HG03159 (cell line): Measurements from ENCODE around the gene ELMO1.

ENCODE experiments used
- ATAC-seq: cut with Tn5 transposase; IDR thresholded peaks from one replicate; pipeline ENCODE4 v1.9.1; 2021; ENCODE audit warnings: mild to moderate bottlenecking, moderate library complexity; ENCODE audit not compliant: unreplicated experiment

The ELMO1 gene

DNA sequence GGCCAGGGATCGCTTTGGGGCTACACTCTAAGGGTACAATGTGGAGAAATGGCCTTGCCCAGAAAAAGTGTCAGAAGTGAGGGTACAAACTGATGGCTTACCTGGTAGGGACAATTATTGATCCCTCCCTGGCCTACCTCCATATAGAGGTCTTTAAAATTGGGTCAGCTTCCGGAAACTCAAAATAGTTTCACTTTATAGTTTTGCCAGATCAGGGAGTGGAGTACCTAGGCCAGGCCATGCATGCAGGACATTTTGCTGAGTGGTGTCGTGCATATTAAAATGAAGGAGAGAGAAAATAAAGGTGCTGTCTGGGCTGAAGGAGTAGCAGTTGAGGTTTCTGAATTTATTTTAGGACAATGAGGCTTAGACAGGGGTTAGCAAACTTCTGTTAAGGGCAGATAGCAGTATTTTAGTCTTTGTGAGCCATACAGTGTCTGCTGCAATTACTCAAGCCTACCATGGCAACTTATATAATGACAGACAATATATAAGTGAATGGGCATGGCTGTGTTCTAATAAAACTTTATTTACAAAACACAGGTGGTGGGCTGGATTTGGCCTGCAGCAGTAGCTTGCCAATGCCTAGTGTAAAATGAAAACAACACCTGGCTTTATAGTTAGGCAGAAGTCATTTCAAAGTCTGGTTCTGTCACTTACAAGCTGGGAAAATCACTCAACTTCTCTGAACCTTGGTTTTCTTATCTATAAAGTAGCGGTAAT, 547.5 kb downstream of the ELMO1 start:
- ATAC-seq: no peak

- no peak for ATAC-seq
Measured at GRCh38 chr7:36898186-36898585, 550.5 kb downstream of the ELMO1 start.

DNA sequence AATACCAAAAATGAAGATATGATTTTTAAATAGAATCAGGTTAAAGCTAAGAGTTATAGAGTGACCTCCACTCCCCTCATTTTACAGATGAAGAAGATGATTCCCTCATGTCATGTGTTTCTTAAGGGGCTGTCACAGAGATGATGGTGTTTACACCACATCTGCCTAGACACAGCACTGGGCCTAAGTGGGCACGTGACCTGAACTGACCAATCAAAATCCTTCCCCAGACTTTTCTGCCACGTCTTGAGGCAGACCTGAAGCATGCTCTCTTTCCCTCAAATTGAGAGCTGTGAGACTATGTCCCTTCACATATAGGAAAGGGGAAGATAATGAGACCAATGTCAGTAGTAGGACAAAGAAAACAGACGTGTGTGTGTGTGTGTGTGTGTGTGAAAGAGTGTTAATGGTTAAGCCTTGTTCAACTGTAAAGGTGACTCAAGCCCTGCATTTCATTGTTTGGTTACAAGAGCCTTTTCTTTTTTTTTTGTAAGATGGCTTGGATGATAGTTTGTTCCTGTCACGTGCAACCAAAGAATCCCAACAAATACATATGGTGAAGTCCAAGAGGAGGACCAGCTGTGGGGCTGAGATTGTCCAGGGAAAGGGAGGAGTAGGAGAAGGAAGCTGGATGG, 551.6 kb downstream of the ELMO1 start:
- ATAC-seq: no peak

- ATAC-seq: no peak
Measured at GRCh38 chr7:36896418-36896817, 552.2 kb downstream of the ELMO1 start.

DNA sequence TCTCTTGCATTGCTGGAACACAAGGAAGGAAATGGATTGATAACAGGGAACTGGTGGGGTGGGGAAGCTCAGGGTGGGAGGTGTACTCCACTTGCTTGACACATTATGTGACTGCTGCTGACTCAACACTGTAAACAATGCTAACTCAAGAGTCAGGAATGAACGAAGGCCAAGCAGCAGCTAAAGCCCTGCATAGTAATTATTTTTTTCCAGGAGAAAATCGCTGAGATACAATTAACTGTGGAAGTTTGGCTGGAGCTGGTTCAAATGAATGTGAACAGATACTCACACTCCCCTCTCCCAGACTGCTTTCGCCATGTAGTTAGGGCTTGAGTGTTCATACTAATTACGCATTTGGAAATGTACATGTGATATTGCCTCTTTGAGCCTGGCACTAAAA, 553.5 kb downstream of the ELMO1 start:
- ATAC-seq: no peak

- ATAC-seq: no peak
Measured at GRCh38 chr7:36894190-36894589, 554.5 kb downstream of the ELMO1 start.

DNA sequence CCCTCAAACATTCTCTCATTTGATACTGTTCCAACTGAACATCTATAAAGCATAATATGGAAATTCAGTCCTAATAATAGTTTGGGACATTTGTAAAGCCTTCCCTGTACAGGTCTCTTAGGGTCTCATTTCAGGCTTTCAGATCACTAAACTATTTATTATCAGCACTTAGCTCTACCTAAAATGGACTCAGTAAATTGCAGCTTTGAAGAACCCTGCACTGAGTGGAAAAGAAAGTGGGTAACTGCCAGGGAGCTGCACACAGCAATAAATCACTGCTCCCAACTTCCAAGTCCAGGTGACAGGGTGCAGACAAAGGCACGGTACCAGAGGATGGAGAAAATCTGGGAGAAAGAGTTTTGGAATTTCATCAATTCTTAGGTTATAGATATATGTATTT, 559.5 kb downstream of the ELMO1 start:
- ATAC-seq: no peak

DNA sequence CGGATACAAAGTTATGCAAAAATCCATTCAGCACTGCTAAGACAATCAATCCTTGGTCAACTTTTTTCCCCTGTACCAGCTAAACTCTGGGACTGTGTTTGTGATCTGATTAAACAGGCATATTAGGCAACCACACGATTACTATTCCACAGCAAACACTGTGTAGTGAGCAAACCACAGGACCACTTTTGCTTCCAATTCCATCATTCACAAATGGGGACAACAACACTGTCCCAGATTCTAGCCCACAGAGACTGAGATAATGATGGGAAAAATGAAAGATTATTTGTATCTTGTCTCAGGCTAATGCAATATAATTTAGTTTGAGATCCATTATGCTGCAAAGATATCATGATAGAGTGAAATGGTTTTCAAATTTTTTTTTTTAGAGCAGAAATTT, 560.7 kb downstream of the ELMO1 start:
- no peak for ATAC-seq

DNA sequence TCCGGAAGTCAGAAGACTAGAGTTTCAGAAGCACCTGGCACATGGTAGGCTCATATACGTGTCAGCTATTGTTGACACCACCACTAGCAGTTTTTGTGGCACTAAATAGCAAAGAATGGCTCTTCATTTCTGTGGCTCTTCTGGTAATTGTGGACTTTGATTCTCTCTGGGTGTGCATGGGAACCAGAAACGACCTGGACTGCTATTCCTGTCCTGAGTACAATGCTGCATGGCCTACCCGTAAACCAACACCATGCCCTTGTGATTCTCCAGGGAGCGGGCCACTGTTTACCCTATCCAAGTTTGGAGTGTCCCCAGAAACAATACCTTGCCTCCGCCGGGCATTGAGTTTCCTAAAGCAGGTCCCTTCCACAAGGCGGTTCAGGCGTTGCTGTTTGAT, 561.4 kb downstream of the ELMO1 start:
- ATAC-seq: no peak

DNA sequence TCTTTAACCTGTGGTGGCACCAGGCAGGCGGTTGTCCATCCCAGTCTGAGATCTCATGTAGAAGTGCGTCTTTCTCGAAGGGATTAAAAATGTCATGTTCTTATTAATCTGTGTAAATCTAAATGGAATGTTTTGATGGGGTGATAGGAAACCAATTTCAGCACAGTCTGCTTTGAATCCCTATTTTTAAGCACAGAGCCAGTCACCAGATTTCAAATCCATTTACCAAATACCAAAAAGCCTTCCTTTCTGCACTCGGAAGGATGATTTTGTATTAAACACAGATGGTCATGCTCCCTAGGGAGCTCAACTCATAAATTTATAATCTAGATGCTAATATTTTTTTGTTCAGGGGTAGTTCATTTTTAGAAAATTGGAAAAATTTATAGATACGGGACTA, 563.8 kb downstream of the ELMO1 start:
- ATAC-seq: no peak

DNA sequence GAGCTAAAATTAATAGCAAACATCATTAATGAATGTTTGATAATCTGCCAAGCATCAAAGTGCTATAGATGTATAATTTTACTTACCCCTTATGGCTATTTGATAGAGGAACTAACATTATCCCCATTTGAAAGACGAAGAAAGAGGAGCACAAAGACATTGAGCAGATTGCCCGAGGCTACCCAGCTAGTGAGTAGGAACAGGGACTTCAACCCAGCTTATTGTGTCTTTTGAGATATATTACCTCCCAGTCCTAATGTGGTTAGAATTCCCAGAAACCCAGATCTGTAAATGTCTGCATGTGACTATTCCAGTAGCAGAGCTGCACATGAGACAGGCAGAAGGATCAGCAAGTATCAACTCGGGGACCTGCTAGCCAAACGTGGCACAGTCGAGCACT, 564.3 kb downstream of the ELMO1 start:
- no peak for ATAC-seq

DNA sequence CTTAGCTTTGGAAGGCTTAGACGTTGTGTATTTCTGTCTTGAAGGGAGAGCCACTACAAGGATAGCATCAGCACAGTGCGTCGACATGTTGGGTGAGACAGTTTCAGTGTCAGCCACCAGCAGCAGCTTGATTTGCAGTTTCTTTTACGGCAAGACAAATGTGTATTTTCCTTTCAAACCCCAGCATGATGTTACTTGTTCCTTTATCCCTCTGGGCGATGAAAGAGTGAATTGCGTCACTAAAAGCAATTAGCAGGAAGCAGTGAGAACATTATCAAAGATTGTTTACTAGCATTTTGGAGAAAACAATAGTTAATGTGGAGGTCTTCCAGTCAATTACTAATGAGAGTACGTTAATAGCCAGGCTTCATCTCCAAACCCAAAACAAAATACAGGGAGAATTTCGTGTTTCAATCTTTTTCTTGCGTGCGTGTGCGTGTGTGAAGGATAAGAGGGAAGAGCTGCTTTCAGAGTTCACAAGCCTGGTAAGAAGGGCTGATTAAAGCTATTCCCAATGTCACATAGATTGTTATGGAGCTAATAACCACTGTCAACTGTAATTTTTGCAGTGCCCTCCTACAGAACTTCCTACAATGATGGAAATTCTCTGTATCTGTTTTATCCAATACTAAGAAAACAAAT, 567.3 kb downstream of the ELMO1 start:
- no peak for ATAC-seq

- no peak for ATAC-seq
Measured at GRCh38 chr7:36880108-36880507, 568.6 kb downstream of the ELMO1 start.

GRCh38 chr7:36879021-36879420, 569.6 kb downstream of the ELMO1 start:
- no peak for ATAC-seq

- ATAC-seq: no peak
Measured at GRCh38 chr7:36878288-36878687, 570.4 kb downstream of the ELMO1 start.

- ATAC-seq: no peak
Measured at GRCh38 chr7:36875794-36876193, 572.9 kb downstream of the ELMO1 start.

DNA sequence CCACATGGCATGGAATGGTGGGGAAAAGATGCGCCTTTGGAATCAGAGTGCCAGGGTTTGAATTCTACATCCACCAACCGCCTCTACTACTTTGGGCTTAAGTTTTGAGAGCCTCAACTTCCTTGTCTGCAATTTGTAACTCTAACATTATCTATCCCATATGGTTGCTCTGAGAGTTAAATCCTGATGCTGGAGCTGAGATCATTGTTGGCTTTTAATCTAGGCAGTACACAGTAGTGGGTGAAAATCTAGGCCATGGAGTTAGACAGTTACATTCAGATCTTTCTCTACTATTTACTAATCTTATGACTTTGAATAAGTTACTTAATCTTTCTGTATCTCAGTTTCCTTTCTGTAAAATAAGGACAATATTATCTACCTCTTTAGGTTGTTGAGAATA, 574.6 kb downstream of the ELMO1 start:
- no peak for ATAC-seq

- ATAC-seq: no peak
Measured at GRCh38 chr7:36871863-36872262, 576.8 kb downstream of the ELMO1 start.

GRCh38 chr7:36871355-36871738, 577.3 kb downstream of the ELMO1 start:
- no peak for ATAC-seq

DNA sequence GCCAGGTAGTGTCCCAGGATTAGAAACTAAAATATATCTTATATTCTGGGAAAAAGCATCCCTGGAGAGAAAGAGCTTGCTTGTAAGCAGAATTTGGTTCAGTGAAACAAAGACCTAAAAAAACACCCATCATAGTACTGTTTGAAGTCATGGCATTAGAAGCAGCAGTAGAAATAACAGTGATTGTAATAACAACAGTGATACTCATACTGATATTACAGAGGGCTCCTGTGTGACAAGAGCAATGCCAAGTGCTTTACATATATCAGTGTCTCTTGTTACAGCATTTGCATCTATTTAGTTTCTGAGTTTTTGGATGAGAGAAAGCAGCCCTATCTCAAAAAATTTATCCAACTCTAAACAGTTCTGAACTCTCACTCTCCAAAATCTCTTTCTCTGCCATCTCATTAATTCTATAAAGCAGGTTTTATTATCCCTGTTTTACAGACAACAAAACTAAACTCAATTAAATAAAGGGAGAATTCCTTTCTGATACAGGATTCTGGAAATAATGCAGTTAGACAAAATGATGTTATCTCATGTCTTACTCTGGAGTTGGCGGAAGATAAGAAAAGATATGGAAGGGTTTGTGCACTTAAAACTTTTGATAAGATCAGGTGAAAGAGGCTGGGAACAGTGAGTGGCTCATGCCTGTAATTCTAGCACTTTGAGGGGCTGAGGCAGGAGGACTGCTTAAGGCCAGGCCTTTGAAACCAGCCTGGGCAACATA, 577.9 kb downstream of the ELMO1 start:
- no peak for ATAC-seq

GRCh38 chr7:36868727-36869411, 579.8 kb downstream of the ELMO1 start:
- ATAC-seq: no peak
